Amygdala (tissue), 56 donors: ENCODE measurements around the gene GPR157.
"Not testable (repeated sequence)": the region's sequence is repeated elsewhere in the genome, so short reads cannot be mapped to it uniquely, and the experiment has no call there.

Source experiments
- DNase-seq, 56 donors: peaks; one replicate each; lab custom pipeline; 2025; lab: John Stamatoyannopoulos, UW

GPR157 gene

GRCh38 chr1:9128520-9129265, at the start of gene GPR157:
Gene GPR157, minus strand, starts transcription at chr1:9129102. Its CDS starts 75 bp downstream, at chr1:9129027.
- peak in 22 of 56 donors; percentile 8 to 95 (median 30) for DNase-seq

- no peak for DNase-seq
These were observed 45.9 kb upstream of the GPR157 start for GRCh38 chr1:9174762-9175161.

GRCh38 chr1:9174243-9174642, 45.3 kb upstream of the GPR157 start:
- no peak for DNase-seq

- no peak for DNase-seq
These were observed 40.8 kb upstream of the GPR157 start for GRCh38 chr1:9169601-9170137.

GRCh38 chr1:9167638-9168037, 38.7 kb upstream of the GPR157 start:
- no peak for DNase-seq

GRCh38 chr1:9166289-9167235, 37.7 kb upstream of the GPR157 start:
- DNase-seq = no peak

GRCh38 chr1:9165396-9165795, 36.5 kb upstream of the GPR157 start:
- DNase-seq = no peak

GRCh38 chr1:9164919-9165318, 36.0 kb upstream of the GPR157 start:
- no peak for DNase-seq

- DNase-seq = no peak
These were observed 35.6 kb upstream of the GPR157 start for GRCh38 chr1:9164532-9164900.

- DNase-seq = no peak
These were observed 33.1 kb upstream of the GPR157 start for GRCh38 chr1:9161963-9162362.

- no peak for DNase-seq
These were observed 32.4 kb upstream of the GPR157 start for GRCh38 chr1:9161342-9161741.

GRCh38 chr1:9160079-9160717, 31.3 kb upstream of the GPR157 start:
- DNase-seq = no peak

GRCh38 chr1:9155879-9156278, 27.0 kb upstream of the GPR157 start:
- DNase-seq = no peak

GRCh38 chr1:9155405-9155804, 26.5 kb upstream of the GPR157 start:
- not testable (repeated sequence) for DNase-seq

- no peak for DNase-seq
These were observed 24.2 kb upstream of the GPR157 start for GRCh38 chr1:9153152-9153551.

- DNase-seq = no peak
These were observed 23.6 kb upstream of the GPR157 start for GRCh38 chr1:9152535-9152934.

- no peak for DNase-seq
These were observed 22.5 kb upstream of the GPR157 start for GRCh38 chr1:9151328-9151860.

- DNase-seq = peak in 8 of 56 donors; percentile 5 to 56 (median 21)
These were observed 21.9 kb upstream of the GPR157 start for GRCh38 chr1:9150582-9151327.

- DNase-seq = no peak
These were observed 21.1 kb upstream of the GPR157 start for GRCh38 chr1:9149837-9150581.
